DMS 273 (cell line): ENCODE results near the gene NFAT5.
A peak's percentile ranks its signal among the peaks of the same experiment; 100 is the strongest.

Source experiments
- DNase-seq: peaks from one replicate; lab custom pipeline; 2025; ENCODE audit not compliant: unreplicated experiment; lab: John Stamatoyannopoulos, UW

The NFAT5 gene

GRCh38 chr16:69701452-69701851, 135.7 kb downstream of the NFAT5 start:
- peak; percentile 17 for DNase-seq

GRCh38 chr16:69701866-69702265, 136.1 kb downstream of the NFAT5 start:
- DNase-seq = no peak

- no peak for DNase-seq
These were observed 137.9 kb downstream of the NFAT5 start for GRCh38 chr16:69703638-69704037.

- no peak for DNase-seq
These were observed 140.6 kb downstream of the NFAT5 start for GRCh38 chr16:69706256-69706974.

GRCh38 chr16:69706975-69707340, 141.2 kb downstream of the NFAT5 start:
- DNase-seq = no peak

- DNase-seq = no peak
These were observed 142.3 kb downstream of the NFAT5 start for GRCh38 chr16:69707920-69708683.

- peak; percentile 87 for DNase-seq
These were observed 143.8 kb downstream of the NFAT5 start for GRCh38 chr16:69709456-69710084.

- peak; percentile 16 for DNase-seq
These were observed 145.5 kb downstream of the NFAT5 start for GRCh38 chr16:69711115-69711740.

GRCh38 chr16:69712277-69712676, 146.5 kb downstream of the NFAT5 start:
- DNase-seq = no peak

- no peak for DNase-seq
These were observed 147.3 kb downstream of the NFAT5 start for GRCh38 chr16:69712914-69713581.

- no peak for DNase-seq
These were observed 151.3 kb downstream of the NFAT5 start for GRCh38 chr16:69717066-69717465.

- DNase-seq = no peak
These were observed 152.5 kb downstream of the NFAT5 start for GRCh38 chr16:69718111-69718764.

GRCh38 chr16:69720822-69721430, 155.2 kb downstream of the NFAT5 start:
- DNase-seq = no peak

- no peak for DNase-seq
These were observed 155.7 kb downstream of the NFAT5 start for GRCh38 chr16:69721441-69721957.

GRCh38 chr16:69724414-69724873, 158.7 kb downstream of the NFAT5 start:
- DNase-seq = no peak

GRCh38 chr16:69724981-69725479, 159.3 kb downstream of the NFAT5 start:
- DNase-seq = peak; percentile 26

GRCh38 chr16:69725480-69726312, 159.9 kb downstream of the NFAT5 start:
- DNase-seq = no peak

GRCh38 chr16:69726313-69727060, 160.7 kb downstream of the NFAT5 start, which contains the start of gene NQO1:
Gene NQO1, minus strand, starts transcription at chr16:69726560. Its CDS starts 121 bp downstream, at chr16:69726439.
- DNase-seq = peak; percentile 98
